Peyer's patch (tissue), 4 donors: ENCODE results near the gene CCDC192. TPM values are rescaled to one million over a fixed set of nuclear protein-coding genes. Genes with fewer than 3 reads are reported as not detected.

ENCODE experiments used
- DNase-seq, 3 donors: peaks; one replicate each; pipeline ENCODE4 v3.0.0-alpha.2; 2017 to 2019
- H3K27ac ChIP-seq, 4 donors: fragments of 200-600 bp; sonication (generic); one replicate each; pipeline ENCODE4 v1.5.1; 2016 to 2019
- H3K27me3 ChIP-seq, 2 donors: fragments of 200-600 bp; sonication (generic); one replicate each; pipeline ENCODE4 v1.5.1; 2019
- H3K36me3 ChIP-seq, 3 donors: fragments of 200-600 bp; sonication (generic); one replicate each; pipeline ENCODE4 v1.5.1; 2016 to 2019
- H3K4me1 ChIP-seq, 4 donors: fragments of 200-600 bp; sonication (generic); one replicate each; pipeline ENCODE4 v1.5.1; 2016 to 2019
- H3K4me3 ChIP-seq, 4 donors: fragments of 200-600 bp; sonication (generic); 1 replicate in 3 of 4; 2 replicates in 1 of 4; pipeline ENCODE4 v1.5.1; 2016 to 2019; ENCODE audit warnings: mild to moderate bottlenecking in 1 of 4
- H3K9me3 ChIP-seq, 4 donors: fragments of 200-600 bp; sonication (generic); one replicate each; pipeline ENCODE4 v1.5.1; 2016 to 2019; ENCODE audit warnings: mild to moderate bottlenecking in 1 of 4
- CTCF ChIP-seq, 6 experiments: fragments of 450-650 bp in 4 of 6; fragments of 200-600 bp in 2 of 6; sonication (generic) in 1 of 6; IDR thresholded peaks; one replicate each; pipeline ENCODE4 v1.5.1; 2017 to 2019; ENCODE audit warnings: antibody characterized with exemption in 6 of 6, mild to moderate bottlenecking in 3 of 6, moderate library complexity in 1 of 6
- POLR2A ChIP-seq, 2 donors: fragments of 450-650 bp; IDR thresholded peaks; one replicate each; pipeline ENCODE4 v1.5.1; 2017; ENCODE audit warnings: antibody characterized with exemption in 2 of 2, mild to moderate bottlenecking in 2 of 2, moderate library complexity in 2 of 2
- total RNA-seq, 4 donors: library from RNA; depleted of rRNA; stranded (reverse); fragments of >200 nt; gene quantifications; one replicate each; pipeline ENCODE4 v1.1.0, GENCODE V29; 2016

CCDC192 gene
- total RNA-seq, 4 donors from 2014 or later = not detected

GRCh38 chr5:127875235-127876021 is 172.2 kb downstream of the CCDC192 start:
- peak in 2 of 3 donors; percentile 24 to 69 for DNase-seq
- H3K27ac ChIP-seq = peak overlapping the region in 3 of 4 donors; percentile 8 to 54 (median 13)
- TF ChIP-seq CTCF (IDR thresholded peaks at IDR 0.05) = peak in 3 of 6 experiments; percentile 42 to 55 (median 44)
- TF ChIP-seq POLR2A (IDR thresholded peaks at IDR 0.05) = no peak

GRCh38 chr5:127876384-127876783 is 173.2 kb downstream of the CCDC192 start:
- no peak overlapping the region for H3K4me3 ChIP-seq
- H3K4me1 ChIP-seq = peaks cover 0 to 14% (median 0%) of the 10 kb centered on the region in 4 donors
- H3K36me3 ChIP-seq = no peaks in the 10 kb centered on the region
- no peaks in the 10 kb centered on the region for H3K9me3 ChIP-seq
- DNase-seq = no peak
- H3K27ac ChIP-seq = peak overlapping the region in 3 of 4 donors; percentile 13 to 54 (median 51)
- no peaks in the 10 kb centered on the region for H3K27me3 ChIP-seq
- TF ChIP-seq POLR2A (IDR thresholded peaks at IDR 0.05) (no peak), CTCF (IDR thresholded peaks at IDR 0.05) (no peak)

More at GRCh38 chr5:127875235-127876021, 172.2 kb downstream of the CCDC192 start:
- H3K4me3 ChIP-seq = no peak overlapping the region
- H3K4me1 ChIP-seq = peaks cover 0 to 14% (median 0%) of the 10 kb centered on the region in 4 donors
- no peaks in the 10 kb centered on the region for H3K27me3 ChIP-seq
- H3K9me3 ChIP-seq = no peaks in the 10 kb centered on the region
- H3K36me3 ChIP-seq = no peaks in the 10 kb centered on the region

- H3K9me3 ChIP-seq = no peaks in the 10 kb centered on the region
- TF ChIP-seq CTCF (IDR thresholded peaks at IDR 0.05) (peak in 4 of 6 experiments; percentile 21 to 71 (median 70)), POLR2A (IDR thresholded peaks at IDR 0.05) (no peak)
- H3K4me3 ChIP-seq = no peak overlapping the region
- H3K36me3 ChIP-seq = no peaks in the 10 kb centered on the region
- no peak overlapping the region for H3K27ac ChIP-seq
- DNase-seq = peak in 2 of 3 donors; percentile 65 to 69
- no peaks in the 10 kb centered on the region for H3K27me3 ChIP-seq
- H3K4me1 ChIP-seq = peaks cover 0 to 14% (median 0%) of the 10 kb centered on the region in 4 donors
Measured at GRCh38 chr5:127878174-127878750, 175.1 kb downstream of the CCDC192 start.

- H3K27ac ChIP-seq = no peak overlapping the region
- H3K4me1 ChIP-seq = peaks cover 0 to 9% (median 0%) of the 10 kb centered on the region in 4 donors
- H3K9me3 ChIP-seq = no peaks in the 10 kb centered on the region
- no peak for DNase-seq
- no peak for TF ChIP-seq POLR2A (IDR thresholded peaks at IDR 0.05)
- no peak for TF ChIP-seq CTCF (IDR thresholded peaks at IDR 0.05)
- no peaks in the 10 kb centered on the region for H3K27me3 ChIP-seq
- no peaks in the 10 kb centered on the region for H3K36me3 ChIP-seq
- H3K4me3 ChIP-seq = no peak overlapping the region
Measured at GRCh38 chr5:127884416-127884815, 181.2 kb downstream of the CCDC192 start.

GRCh38 chr5:127885176-127885575 is 182.0 kb downstream of the CCDC192 start:
- Histone ChIP-seq H3K9me3 (no peaks in the 10 kb centered on the region), H3K36me3 (no peaks in the 10 kb centered on the region), H3K4me1 (peaks cover 0 to 9% (median 0%) of the 10 kb centered on the region in 4 donors), H3K4me3 (no peak overlapping the region), H3K27me3 (no peaks in the 10 kb centered on the region), H3K27ac (peak overlapping the region in 1 of 4 donors; percentile 1)
- peak in 1 of 3 donors; percentile 59 for DNase-seq
- TF ChIP-seq CTCF (IDR thresholded peaks at IDR 0.05) (no peak), POLR2A (IDR thresholded peaks at IDR 0.05) (no peak)
